Endothelial cell of umbilical vein (primary cell): ENCODE data around the gene RASSF5. TPM values are rescaled to one million over a fixed set of nuclear protein-coding genes. Genes with fewer than 3 reads are reported as not detected.

Experiments used
- BruUV-seq: library from RNA; stranded (reverse); fragments of 400-500 nt; replicated peaks from 2 replicates; lab custom pipeline; 2021; lab: Mats Ljungman, UMichigan
- CTCF ChIA-PET: fragments of 300-600, 350-600 bp; sonication (Branson Sonifier 250); formaldehyde crosslinking; loops from one replicate; lab custom pipeline; 2021; ENCODE audit warnings: antibody characterized with exemption, inconsistent platforms; lab: Charles Lee
- POLR2A ChIA-PET: fragments of 300-600, 350-600 bp; sonication (Branson Sonifier 250); formaldehyde crosslinking; loops from one replicate; lab custom pipeline; 2021; ENCODE audit warnings: antibody characterized with exemption, inconsistent platforms; lab: Charles Lee
- DNase-seq: peaks from one replicate; pipeline ENCODE4 v3.0.0-alpha.2; 2011; ENCODE audit warnings: low read depth, low spot score
- FAIRE-seq: peaks from 2 replicates; lab custom pipeline; 2011; peaks lifted over from hg19 to GRCh38; lab: Jason Lieb, UNC
- H2AFZ ChIP-seq: 2 replicates; pipeline ENCODE4 v1.6.0; 2012; ENCODE audit warnings: low read depth, low read length, control low read depth, inconsistent platforms
- H3K27ac ChIP-seq: 2 replicates; pipeline ENCODE4 v1.5.1; 2011; ENCODE audit warnings: low read depth, mild to moderate bottlenecking, control low read depth, low read length, moderate library complexity; ENCODE audit not compliant: insufficient read depth
- H3K27me3 ChIP-seq, 2 experiments: 2 replicates each; pipeline versions ENCODE4 v1.6.0 to v1.6.1; 2011; ENCODE audit warnings: low read length in 2 of 2, mixed read lengths in 1 of 2; ENCODE audit not compliant: control insufficient read depth in 2 of 2, insufficient read depth in 2 of 2
- H3K36me3 ChIP-seq, 2 experiments: 2 replicates in 1 of 2; 3 replicates in 1 of 2; pipeline ENCODE4 v1.5.1; 2011; ENCODE audit warnings: low read length in 2 of 2, mild to moderate bottlenecking in 1 of 2, moderate library complexity in 1 of 2; ENCODE audit not compliant: control insufficient read depth in 2 of 2, insufficient read depth in 2 of 2; ENCODE audit errors: extremely low read depth in 1 of 2
- H3K4me1 ChIP-seq: 3 replicates; pipeline ENCODE4 v1.5.1; 2011; ENCODE audit warnings: mild to moderate bottlenecking, low read length; ENCODE audit not compliant: control insufficient read depth, insufficient read depth; ENCODE audit errors: extremely low read depth
- H3K4me2 ChIP-seq: 2 replicates; pipeline ENCODE4 v1.6.1; 2011; ENCODE audit warnings: low read length, control low read depth, mixed read lengths; ENCODE audit not compliant: insufficient read depth
- H3K4me3 ChIP-seq, 3 experiments: fragments of 200-600 bp in 1 of 3; sonication (generic), shearing (Covaris generic) in 1 of 3; replicated peaks in 1 of 3; 2 replicates each; pipeline ENCODE4 v1.5.1; 2011 to 2016; ENCODE audit warnings: control low read depth in 3 of 3, low read length in 3 of 3, mild to moderate bottlenecking in 2 of 3, inconsistent platforms in 1 of 3, low read depth in 1 of 3, moderate library complexity in 1 of 3; ENCODE audit not compliant: insufficient read depth in 1 of 3
- H3K79me2 ChIP-seq: 2 replicates; pipeline ENCODE4 v1.6.0; 2012; ENCODE audit warnings: low read length, inconsistent platforms; ENCODE audit not compliant: control insufficient read depth, insufficient read depth
- H3K9ac ChIP-seq: replicated peaks from 2 replicates; pipeline ENCODE3; 2011; ENCODE audit warnings: low read length, control low read depth; ENCODE audit not compliant: insufficient read depth; ENCODE audit errors: extremely low read depth
- H3K9me1 ChIP-seq: replicated peaks from 3 replicates; pipeline ENCODE4 v1.6.0; 2011; ENCODE audit warnings: mild to moderate bottlenecking, low read length; ENCODE audit not compliant: control insufficient read depth, insufficient read depth; ENCODE audit errors: extremely low read depth
- H3K9me3 ChIP-seq: replicated peaks from 2 replicates; pipeline ENCODE4 v1.5.1; 2012; ENCODE audit warnings: low read length, inconsistent platforms; ENCODE audit not compliant: control insufficient read depth, insufficient read depth
- H4K20me1 ChIP-seq: replicated peaks from 2 replicates; pipeline ENCODE3; 2011; ENCODE audit warnings: mild to moderate bottlenecking, low read length; ENCODE audit not compliant: control insufficient read depth, insufficient read depth; ENCODE audit errors: extremely low read depth
- EZH2 ChIP-seq: IDR thresholded peaks from 2 replicates; pipeline ENCODE4 v1.6.1; 2012; ENCODE audit warnings: borderline replicate concordance, low read depth, mild to moderate bottlenecking, moderate library complexity, low read length, inconsistent platforms; ENCODE audit not compliant: severe bottlenecking
- FOS ChIP-seq: IDR thresholded peaks from 2 replicates; pipeline ENCODE4 v1.6.1; 2011; ENCODE audit warnings: mild to moderate bottlenecking, low read length, moderate library complexity, borderline replicate concordance; ENCODE audit not compliant: insufficient read depth
- GATA2 ChIP-seq: IDR thresholded peaks from 2 replicates; pipeline ENCODE4 v1.7.0; 2011; ENCODE audit warnings: low read depth, mild to moderate bottlenecking, moderate library complexity, mixed read lengths, low read length; ENCODE audit not compliant: insufficient read length, insufficient read depth
- JUN ChIP-seq: IDR thresholded peaks from 2 replicates; pipeline ENCODE4 v1.6.1; 2011; ENCODE audit warnings: borderline replicate concordance, low read depth; ENCODE audit not compliant: insufficient read length, insufficient read depth
- MYC ChIP-seq: IDR thresholded peaks from one replicate; pipeline ENCODE4 v1.6.1; 2011; ENCODE audit warnings: mild to moderate bottlenecking, low read depth, low read length
- POLR2A ChIP-seq: IDR thresholded peaks from 2 replicates; pipeline ENCODE4 v1.6.1; 2012; ENCODE audit warnings: low read depth, mild to moderate bottlenecking, control low read depth, low read length
- POLR2AphosphoS5 ChIP-seq: IDR thresholded peaks from 2 replicates; pipeline ENCODE4 v1.6.1; 2012; ENCODE audit warnings: low read depth, mild to moderate bottlenecking, control low read depth, low read length, moderate library complexity; ENCODE audit not compliant: insufficient read depth
- dilution Hi-C: fragments of 300-500 bp; cut with MboI; formaldehyde crosslinking; loops from one replicate; pipeline ENCODE4 v1.15.0; 2019; ENCODE audit warnings: low sequenced_read_pairs; ENCODE audit not compliant: extremely low pct_ligation_motif_present
- intact Hi-C: fragments of 100-400 bp; cut with micrococcal nuclease; formaldehyde crosslinking; loops from one replicate; pipeline ENCODE4 v1.10.0; 2022
- polyA plus RNA-seq, 4 experiments: library from polyadenylated mRNA; depleted of rRNA in 3 of 4; stranded (reverse) in 3 of 4; unstranded in 1 of 4; fragments of >200 nt; gene quantifications; 2 replicates each; pipeline versions ENCODE4 v1.2.1 to v1.2.3, GENCODE V29; 2011 to 2012; ENCODE audit warnings: missing spikeins in 1 of 4
- total RNA-seq: library from RNA; stranded (reverse); gene quantifications from 2 replicates; pipeline ENCODE4 v1.2.3, GENCODE V29; 2021
- TF ChIP-seq, protein P1 (sequence below): IDR thresholded peaks from 2 replicates; pipeline ENCODE4 v1.6.1; 2011; ENCODE audit not compliant: insufficient read depth, insufficient read length
- TF ChIP-seq, protein P2 (sequence below), 2 donors: IDR thresholded peaks; 1 replicate in 1 of 2; 2 replicates in 1 of 2; pipeline ENCODE4 v1.5.1; 2011; ENCODE audit warnings: low read length in 2 of 2, mild to moderate bottlenecking in 2 of 2, moderate library complexity in 2 of 2, control low read depth in 1 of 2, inconsistent platforms in 1 of 2, low read depth in 1 of 2; ENCODE audit not compliant: insufficient read depth in 1 of 2; ENCODE audit errors: extremely low read depth in 1 of 2

The RASSF5 gene
- total and polyA plus RNA-seq, 2 donors (not counting 3 experiments of a cell fraction or from before 2014, with no cell fraction given), result 0.23 to 0.60 TPM

DNA sequence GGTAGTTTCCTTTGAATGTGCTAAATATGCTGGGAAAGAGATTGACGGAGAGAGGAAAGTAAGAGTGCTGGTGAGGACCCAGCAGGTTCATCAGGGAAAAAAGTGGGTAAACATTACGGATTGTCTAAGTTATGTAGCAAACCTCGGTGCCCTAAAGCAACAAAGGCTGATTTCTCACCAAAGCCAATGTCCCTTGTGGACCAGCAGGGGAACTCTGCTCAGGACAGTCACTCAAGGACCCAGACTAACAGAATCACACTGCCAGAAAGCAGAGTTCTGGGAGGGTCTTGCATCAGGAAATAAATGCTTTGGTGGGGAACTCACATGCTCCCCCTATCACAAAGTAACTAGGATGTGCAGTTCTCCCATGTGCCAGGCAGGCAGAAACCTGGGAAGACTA lies 38.8 kb upstream of the RASSF5 start:
- no TSS peak for BruUV-seq
- Histone ChIP-seq H3K9me1 (no peaks in the 10 kb centered on the region), H3K27ac (no peak overlapping the region), H3K36me3 (peaks cover 2 to 4% of the 10 kb centered on the region in 2 experiments), H3K79me2 (no peaks in the 10 kb centered on the region), H3K27me3 (peaks cover 0 to 1% of the 10 kb centered on the region in 2 experiments), H3K4me2 (no peak overlapping the region), H3K4me1 (peaks cover 27% of the 10 kb centered on the region), H4K20me1 (no peaks in the 10 kb centered on the region), H3K4me3 (no peak overlapping the region), H3K9ac (no peak overlapping the region), H2AFZ (no peak overlapping the region), H3K9me3 (no peaks in the 10 kb centered on the region)
- FAIRE-seq (no peak), DNase-seq (no peak)
- dilution Hi-C loops (no loop called here), intact Hi-C loops (no loop called here)
- TF ChIP-seq EZH2 (no peak), MYC (no peak), JUN (no peak), GATA2 (no peak), POLR2A (no peak), POLR2AphosphoS5 (no peak), FOS (no peak)
- TF ChIP-seq, protein P1, sequence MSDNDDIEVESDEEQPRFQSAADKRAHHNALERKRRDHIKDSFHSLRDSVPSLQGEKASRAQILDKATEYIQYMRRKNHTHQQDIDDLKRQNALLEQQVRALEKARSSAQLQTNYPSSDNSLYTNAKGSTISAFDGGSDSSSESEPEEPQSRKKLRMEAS, result no peak
- TF ChIP-seq, protein P2, sequence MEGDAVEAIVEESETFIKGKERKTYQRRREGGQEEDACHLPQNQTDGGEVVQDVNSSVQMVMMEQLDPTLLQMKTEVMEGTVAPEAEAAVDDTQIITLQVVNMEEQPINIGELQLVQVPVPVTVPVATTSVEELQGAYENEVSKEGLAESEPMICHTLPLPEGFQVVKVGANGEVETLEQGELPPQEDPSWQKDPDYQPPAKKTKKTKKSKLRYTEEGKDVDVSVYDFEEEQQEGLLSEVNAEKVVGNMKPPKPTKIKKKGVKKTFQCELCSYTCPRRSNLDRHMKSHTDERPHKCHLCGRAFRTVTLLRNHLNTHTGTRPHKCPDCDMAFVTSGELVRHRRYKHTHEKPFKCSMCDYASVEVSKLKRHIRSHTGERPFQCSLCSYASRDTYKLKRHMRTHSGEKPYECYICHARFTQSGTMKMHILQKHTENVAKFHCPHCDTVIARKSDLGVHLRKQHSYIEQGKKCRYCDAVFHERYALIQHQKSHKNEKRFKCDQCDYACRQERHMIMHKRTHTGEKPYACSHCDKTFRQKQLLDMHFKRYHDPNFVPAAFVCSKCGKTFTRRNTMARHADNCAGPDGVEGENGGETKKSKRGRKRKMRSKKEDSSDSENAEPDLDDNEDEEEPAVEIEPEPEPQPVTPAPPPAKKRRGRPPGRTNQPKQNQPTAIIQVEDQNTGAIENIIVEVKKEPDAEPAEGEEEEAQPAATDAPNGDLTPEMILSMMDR (IDR thresholded peaks at IDR 0.05; ENCODE audit: extremely low read depth in 1 of 2, insufficient read depth in 1 of 2, low read depth in 1 of 2, low read length in 2 of 2), result no peak
- POLR2A ChIA-PET, result no interaction called here
- CTCF ChIA-PET, result interaction anchor here (3.3 kb wide), 1 partner anchor 11 kb away, joined by 56 read pairs; no protein-coding TSS in a partner anchor
